Natural killer cell (primary cell): ENCODE data around the gene SLC17A5. TPM values are rescaled to one million over a fixed set of nuclear protein-coding genes. Genes with fewer than 3 reads are reported as not detected.
A peak's percentile ranks its signal among the peaks of the same experiment; 100 is the strongest.

Experiments used
- ATAC-seq, 3 donors: fragments of 150-1000 bp in 2 of 3; fragments of 200-7000 bp in 1 of 3; cut with Tn5 transposase; 1 replicate in 1 of 3; 2 replicates in 2 of 3; pipeline ENCODE4 v1.10.0; 2021; ENCODE audit warnings: mild to moderate bottlenecking in 2 of 3, moderate library complexity in 2 of 3
- DNase-seq, 2 donors: peaks; one replicate each; pipeline versions ENCODE4 v3.0.0 to v3.0.0-alpha.2; 2013 to 2021; ENCODE audit warnings: mixed read lengths in 1 of 2
- H3K27ac ChIP-seq: one replicate; pipeline ENCODE4 v1.5.1; 2013; ENCODE audit warnings: mild to moderate bottlenecking, low read length
- H3K27me3 ChIP-seq: one replicate; pipeline ENCODE4 v1.6.1; 2013; ENCODE audit warnings: low read length; ENCODE audit not compliant: control insufficient read depth, insufficient read depth
- H3K36me3 ChIP-seq: one replicate; pipeline ENCODE4 v1.6.1; 2013; ENCODE audit warnings: low read length; ENCODE audit not compliant: control insufficient read depth, insufficient read depth
- H3K4me1 ChIP-seq: one replicate; pipeline ENCODE4 v1.6.1; 2013; ENCODE audit warnings: low read length; ENCODE audit not compliant: control insufficient read depth, insufficient read depth
- H3K4me3 ChIP-seq: one replicate; pipeline ENCODE4 v1.5.1; 2013; ENCODE audit warnings: low read length
- H3K9me3 ChIP-seq: one replicate; pipeline ENCODE4 v1.6.1; 2013; ENCODE audit warnings: low read length; ENCODE audit not compliant: control insufficient read depth, insufficient read depth
- H3K27ac Mint-ChIP-seq, 2 donors: one replicate each; pipeline ENCODE4 v1.8.0; 2022; ENCODE audit warnings: mild to moderate bottlenecking in 2 of 2, mixed read lengths in 2 of 2, moderate library complexity in 1 of 2
- H3K27me3 Mint-ChIP-seq, 2 donors: one replicate each; pipeline ENCODE4 v1.8.0; 2022; ENCODE audit warnings: low read depth in 2 of 2, mixed read lengths in 2 of 2
- H3K36me3 Mint-ChIP-seq: one replicate; pipeline ENCODE4 v1.8.0; 2022; ENCODE audit warnings: mixed read lengths
- H3K4me1 Mint-ChIP-seq, 2 donors: one replicate each; pipeline ENCODE4 v1.8.0; 2022; ENCODE audit warnings: mixed read lengths in 2 of 2
- H3K4me3 Mint-ChIP-seq: one replicate; pipeline ENCODE4 v1.8.0; 2022; ENCODE audit warnings: mild to moderate bottlenecking, moderate library complexity, mixed read lengths
- H3K9me3 Mint-ChIP-seq, 2 donors: one replicate each; pipeline ENCODE4 v1.8.0; 2022; ENCODE audit warnings: mixed read lengths in 2 of 2
- WGBS: methylation state at CpG from one replicate; pipeline ENCODE4 v1.1.7; 2013; ENCODE audit warnings: missing lambda C conversion rate; ENCODE audit not compliant: insufficient coverage; 5-methylcytosine and 5-hydroxymethylcytosine counted together
- intact Hi-C: fragments of 100-400 bp; cut with micrococcal nuclease; formaldehyde crosslinking; loops from one replicate; pipeline ENCODE4 v1.14.2; 2022
- total RNA-seq, 4 donors: library from RNA; stranded (reverse); fragments of 120-200 nt in 1 of 4; gene quantifications; one replicate each; pipeline versions ENCODE4 v1.2.3 to v1.2.4, GENCODE V29; 2013 to 2022
- TF ChIP-seq, protein P1 (sequence below): fragments of 200-600 bp; IDR thresholded peaks from one replicate; pipeline ENCODE4 v1.8.0; 2022; ENCODE audit warnings: antibody characterized with exemption

SLC17A5 gene, protein sequence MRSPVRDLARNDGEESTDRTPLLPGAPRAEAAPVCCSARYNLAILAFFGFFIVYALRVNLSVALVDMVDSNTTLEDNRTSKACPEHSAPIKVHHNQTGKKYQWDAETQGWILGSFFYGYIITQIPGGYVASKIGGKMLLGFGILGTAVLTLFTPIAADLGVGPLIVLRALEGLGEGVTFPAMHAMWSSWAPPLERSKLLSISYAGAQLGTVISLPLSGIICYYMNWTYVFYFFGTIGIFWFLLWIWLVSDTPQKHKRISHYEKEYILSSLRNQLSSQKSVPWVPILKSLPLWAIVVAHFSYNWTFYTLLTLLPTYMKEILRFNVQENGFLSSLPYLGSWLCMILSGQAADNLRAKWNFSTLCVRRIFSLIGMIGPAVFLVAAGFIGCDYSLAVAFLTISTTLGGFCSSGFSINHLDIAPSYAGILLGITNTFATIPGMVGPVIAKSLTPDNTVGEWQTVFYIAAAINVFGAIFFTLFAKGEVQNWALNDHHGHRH
- 10 to 100 TPM in 1 of 3 donors, 1 to 10 TPM in 2; 8.5 to 13.8 (median 9.1) TPM for total RNA-seq
- total RNA-seq (2013) = 10.8 TPM

DNA sequence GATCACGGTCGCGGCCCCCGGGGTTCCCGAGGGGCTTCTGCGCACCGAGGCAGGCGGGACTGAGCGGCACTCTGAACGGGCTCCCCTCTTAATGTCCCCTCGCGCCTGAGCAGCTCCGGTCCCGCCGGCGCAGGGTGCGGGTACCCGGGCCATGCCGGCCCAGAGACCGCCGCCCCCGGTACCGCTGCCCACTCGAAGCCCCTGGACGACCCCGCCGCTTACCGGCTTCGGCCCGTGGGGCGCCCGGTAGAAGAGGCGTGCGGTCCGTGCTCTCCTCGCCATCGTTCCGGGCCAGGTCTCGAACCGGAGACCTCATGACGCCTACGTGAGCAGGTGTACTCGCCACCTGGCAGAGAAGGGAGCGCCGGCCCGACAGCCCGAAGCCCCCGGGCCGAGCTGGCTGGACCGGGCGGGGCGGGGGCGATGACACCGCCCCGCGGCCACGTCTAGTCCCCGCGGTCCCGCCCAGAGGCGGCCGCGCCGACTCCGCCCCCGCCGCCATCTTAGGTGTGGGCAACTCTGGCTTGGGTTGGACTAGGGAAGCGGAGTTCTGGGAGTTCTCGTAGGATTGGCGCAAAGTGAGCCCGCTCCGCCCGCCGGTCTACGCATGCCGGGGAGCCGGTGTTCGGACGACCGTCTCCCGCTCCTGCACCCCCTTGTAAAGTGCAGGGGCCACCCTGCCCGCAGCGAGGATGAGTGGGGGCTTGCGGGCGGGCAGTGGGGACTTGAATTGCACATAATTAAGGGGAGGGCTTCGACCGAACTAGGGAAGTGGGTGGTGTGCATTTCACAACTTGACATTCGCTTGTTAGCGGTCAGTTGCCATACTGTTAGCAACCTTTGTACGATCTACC is at the start of gene SLC17A5:
Gene SLC17A5 (minus strand): TSS at position 422 of the 854 bp plus-strand sequence. CDS start 106 bp downstream, at position 316.
- Mint-ChIP-seq H3K36me3 (no peaks in the 10 kb centered on the region), H3K4me3 (peak within 1 kb of the TSS; percentile 96), H3K4me1 (peaks cover 47 to 50% of the 10 kb centered on the region in 2 donors), H3K27ac (peak within 1 kb of the TSS; percentile 94 to 98), H3K9me3 (no peaks in the 10 kb centered on the region), H3K27me3 (no peaks in the 10 kb centered on the region)
- ATAC-seq = peak; percentile 84 to 95 (median 86)
- Histone ChIP-seq H3K9me3 (no peaks in the 10 kb centered on the region), H3K27me3 (no peaks in the 10 kb centered on the region), H3K4me3 (peak within 1 kb of the TSS; percentile 81), H3K4me1 (peaks cover 16% of the 10 kb centered on the region), H3K27ac (peak within 1 kb of the TSS; percentile 95), H3K36me3 (no peaks in the 10 kb centered on the region)
- TF ChIP-seq, protein P1, sequence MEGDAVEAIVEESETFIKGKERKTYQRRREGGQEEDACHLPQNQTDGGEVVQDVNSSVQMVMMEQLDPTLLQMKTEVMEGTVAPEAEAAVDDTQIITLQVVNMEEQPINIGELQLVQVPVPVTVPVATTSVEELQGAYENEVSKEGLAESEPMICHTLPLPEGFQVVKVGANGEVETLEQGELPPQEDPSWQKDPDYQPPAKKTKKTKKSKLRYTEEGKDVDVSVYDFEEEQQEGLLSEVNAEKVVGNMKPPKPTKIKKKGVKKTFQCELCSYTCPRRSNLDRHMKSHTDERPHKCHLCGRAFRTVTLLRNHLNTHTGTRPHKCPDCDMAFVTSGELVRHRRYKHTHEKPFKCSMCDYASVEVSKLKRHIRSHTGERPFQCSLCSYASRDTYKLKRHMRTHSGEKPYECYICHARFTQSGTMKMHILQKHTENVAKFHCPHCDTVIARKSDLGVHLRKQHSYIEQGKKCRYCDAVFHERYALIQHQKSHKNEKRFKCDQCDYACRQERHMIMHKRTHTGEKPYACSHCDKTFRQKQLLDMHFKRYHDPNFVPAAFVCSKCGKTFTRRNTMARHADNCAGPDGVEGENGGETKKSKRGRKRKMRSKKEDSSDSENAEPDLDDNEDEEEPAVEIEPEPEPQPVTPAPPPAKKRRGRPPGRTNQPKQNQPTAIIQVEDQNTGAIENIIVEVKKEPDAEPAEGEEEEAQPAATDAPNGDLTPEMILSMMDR = no peak
- DNase-seq = peak; percentile 84 to 93
- WGBS = under 1% methylated on average over 90 of the region's 90 CpGs
- intact Hi-C loops = loop anchor here (2.0 to 5.0 kb wide), 4 partner anchors 66 to 1631 kb away; partner anchors contain the start of gene TMEM30A

DNA sequence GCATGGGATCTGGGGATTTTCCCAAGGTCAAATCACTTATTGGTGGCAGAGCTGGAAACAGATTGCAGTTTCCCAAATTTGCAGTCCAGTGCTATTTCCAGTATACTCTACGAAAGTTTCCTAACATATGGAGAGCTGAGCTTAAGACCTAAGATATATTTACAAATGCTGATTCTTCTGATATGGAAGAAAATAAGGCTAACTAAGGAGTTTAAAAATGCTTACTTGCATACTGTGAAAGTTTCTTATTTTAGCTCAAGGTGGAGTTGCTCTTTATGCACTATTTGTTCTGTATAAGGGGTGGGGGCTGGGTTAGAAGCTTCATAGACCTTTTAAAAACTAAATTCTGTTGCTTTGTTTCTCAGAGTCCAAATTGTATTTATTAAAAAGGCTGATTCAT is 49.7 kb upstream of the SLC17A5 start:
- no CpG with 5 or more reads among the region's 1 CpG for WGBS
- DNase-seq (no peak), ATAC-seq (no peak)
- H3K27ac Mint-ChIP-seq = no peak overlapping the region
- no peaks in the 10 kb centered on the region for H3K9me3 ChIP-seq
- H3K4me3 ChIP-seq = no peak overlapping the region
- H3K36me3 ChIP-seq = no peaks in the 10 kb centered on the region
- H3K4me1 Mint-ChIP-seq = no peaks in the 10 kb centered on the region
- H3K4me1 ChIP-seq = no peaks in the 10 kb centered on the region
- H3K4me3 Mint-ChIP-seq = no peak overlapping the region
- intact Hi-C loops = no loop called here
- no peak overlapping the region for H3K27ac ChIP-seq
- peaks cover 0 to 3% of the 10 kb centered on the region in 2 donors for H3K27me3 Mint-ChIP-seq
- TF ChIP-seq, protein P1 = no peak
- H3K9me3 Mint-ChIP-seq = no peaks in the 10 kb centered on the region
- H3K36me3 Mint-ChIP-seq = no peaks in the 10 kb centered on the region
- H3K27me3 ChIP-seq = no peaks in the 10 kb centered on the region

DNA sequence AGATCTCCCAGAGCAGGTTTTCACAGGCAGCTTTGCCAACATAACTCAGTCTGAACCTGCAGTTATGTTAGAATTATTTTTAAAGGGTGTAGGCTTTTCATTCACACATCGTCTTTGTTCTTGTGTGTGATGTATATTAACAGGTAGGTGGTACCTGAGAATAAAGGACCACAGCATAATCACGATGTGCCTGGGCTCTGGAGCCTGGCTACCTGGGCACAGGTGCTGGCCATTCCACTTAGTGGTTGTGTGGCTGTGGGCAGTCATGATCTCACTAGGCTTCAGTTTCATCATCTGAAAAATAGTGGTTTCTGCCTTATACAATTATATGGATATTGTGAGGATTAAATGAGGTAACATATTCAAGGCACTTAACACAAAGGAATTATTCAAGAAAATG is 48.7 kb upstream of the SLC17A5 start:
- H3K4me3 Mint-ChIP-seq = no peak overlapping the region
- no peaks in the 10 kb centered on the region for H3K27me3 ChIP-seq
- intact Hi-C loops = no loop called here
- no peak overlapping the region for H3K27ac ChIP-seq
- ATAC-seq (no peak), DNase-seq (no peak)
- H3K4me1 ChIP-seq = no peaks in the 10 kb centered on the region
- no peaks in the 10 kb centered on the region for H3K36me3 Mint-ChIP-seq
- H3K4me1 Mint-ChIP-seq = peaks cover 0 to 4% of the 10 kb centered on the region in 2 donors
- TF ChIP-seq, protein P1 = no peak
- H3K9me3 ChIP-seq = no peaks in the 10 kb centered on the region
- H3K4me3 ChIP-seq = no peak overlapping the region
- H3K27me3 Mint-ChIP-seq = peaks cover 2 to 6% of the 10 kb centered on the region in 2 donors
- no peak overlapping the region for H3K27ac Mint-ChIP-seq
- WGBS = 91% methylated on average over 2 of the region's 2 CpGs
- H3K36me3 ChIP-seq = no peaks in the 10 kb centered on the region
- H3K9me3 Mint-ChIP-seq = no peaks in the 10 kb centered on the region
